PC-3 (cell line): ENCODE results near the gene GAMT. TPM values are rescaled to one million over a fixed set of nuclear protein-coding genes. Genes with fewer than 3 reads are reported as not detected.

Source experiments
- ATAC-seq: fragments of 200-7000 bp; cut with Tn5 transposase; 2 replicates; pipeline ENCODE4 v1.9.1; 2020; ENCODE audit warnings: mild to moderate bottlenecking, moderate library complexity
- BruUV-seq: library from RNA; stranded (reverse); fragments of 400-500 nt; replicated peaks from 2 replicates; lab custom pipeline; 2021; lab: Mats Ljungman, UMichigan
- CTCF ChIA-PET: fragments of 300-600 bp; sonication (Branson Sonifier 250); formaldehyde crosslinking; loops from one replicate; lab custom pipeline; 2022; ENCODE audit warnings: antibody characterized with exemption; lab: Charles Lee
- POLR2A ChIA-PET: fragments of 300-600 bp; sonication (Branson Sonifier 250); formaldehyde crosslinking; loops from one replicate; lab custom pipeline; 2022; ENCODE audit warnings: antibody characterized with exemption; ENCODE audit not compliant: unreplicated experiment; lab: Charles Lee
- DNase-seq: peaks from one replicate; pipeline ENCODE4 v3.0.0-alpha.2; 2015
- H2AFZ ChIP-seq: fragments of 300-600 bp; sonication (generic); 2 replicates; pipeline ENCODE4 v1.6.0; 2016; ENCODE audit warnings: antibody characterized with exemption, low read length
- H3F3A ChIP-seq: fragments of 300-600 bp; sonication (generic); one replicate; pipeline ENCODE4 v1.6.0; 2017; ENCODE audit warnings: antibody characterized with exemption, low read length, control low read depth, mild to moderate bottlenecking; ENCODE audit not compliant: unreplicated experiment
- H3K27ac ChIP-seq: fragments of 300-600 bp; sonication (generic); 2 replicates; pipeline ENCODE4 v1.5.1; 2016; ENCODE audit warnings: mild to moderate bottlenecking, low read length
- H3K27me3 ChIP-seq: fragments of 300-600 bp; sonication (generic); 2 replicates; pipeline ENCODE4 v1.6.1; 2016; ENCODE audit warnings: low read length, mixed read lengths
- H3K36me3 ChIP-seq: fragments of 300-600 bp; sonication (generic); 2 replicates; pipeline ENCODE4 v1.6.1; 2016; ENCODE audit warnings: low read depth, mixed run types, low read length, mixed read lengths
- H3K4me1 ChIP-seq: fragments of 300-600 bp; sonication (generic); 2 replicates; pipeline ENCODE4 v1.5.1; 2016; ENCODE audit warnings: low read length; ENCODE audit not compliant: insufficient read depth
- H3K4me2 ChIP-seq: fragments of 300-600 bp; sonication (generic); 2 replicates; pipeline ENCODE4 v1.6.0; 2016; ENCODE audit warnings: low read length
- H3K4me3 ChIP-seq: fragments of 300-600 bp; sonication (generic); 2 replicates; pipeline ENCODE4 v1.5.1; 2016; ENCODE audit warnings: mild to moderate bottlenecking, low read length, mixed read lengths
- H3K79me2 ChIP-seq: fragments of 300-600 bp; sonication (generic); 2 replicates; pipeline ENCODE4 v1.6.1; 2017; ENCODE audit warnings: low read length, mixed read lengths
- H3K9ac ChIP-seq: fragments of 300-600 bp; sonication (generic); 2 replicates; pipeline ENCODE4 v1.6.0; 2016; ENCODE audit warnings: mild to moderate bottlenecking, low read length
- H3K9me2 ChIP-seq: fragments of 300-600 bp; sonication (generic); replicated peaks from 2 replicates; pipeline ENCODE4 v1.6.1; 2016; ENCODE audit warnings: mixed run types, low read length, mixed read lengths
- H3K9me3 ChIP-seq: fragments of 300-600 bp; sonication (generic); 2 replicates; pipeline ENCODE4 v1.6.1; 2016; ENCODE audit warnings: low read length, mixed read lengths
- H4K20me1 ChIP-seq: fragments of 300-600 bp; sonication (generic); 2 replicates; pipeline ENCODE4 v1.6.1; 2016; ENCODE audit warnings: low read length, mixed read lengths
- CTCF ChIP-seq: fragments of 300-600 bp; sonication (generic); conservative IDR thresholded peaks from 2 replicates; pipeline ENCODE4 v1.5.1; 2017; ENCODE audit warnings: antibody characterized with exemption, low read depth, mild to moderate bottlenecking, low read length
- EZH2 ChIP-seq: fragments of 300-600 bp; sonication (generic); IDR thresholded peaks from one replicate; pipeline ENCODE4 v1.6.1; 2017; ENCODE audit warnings: antibody characterized with exemption, mild to moderate bottlenecking, low read length; ENCODE audit not compliant: unreplicated experiment
- EZH2phosphoT487 ChIP-seq: fragments of 300-600 bp; sonication (generic); IDR thresholded peaks from 2 replicates; pipeline ENCODE4 v1.6.1; 2018; ENCODE audit warnings: mild to moderate bottlenecking, antibody characterized with exemption, low read length, borderline replicate concordance
- intact Hi-C: fragments of 100-400 bp; cut with micrococcal nuclease; formaldehyde crosslinking; loops from 2 replicates; pipeline ENCODE4 v1.9.0; 2023
- total RNA-seq: library from RNA; depleted of rRNA; stranded (reverse); fragments of >200 nt; gene quantifications from 2 replicates; pipeline ENCODE4 v1.2.3, GENCODE V29; 2014

GAMT gene
- total RNA-seq, 1 experiment from 2014 or later: 75.6 TPM

- peaks cover 66% of the 10 kb centered on the region for H3K79me2 ChIP-seq
These were observed 17.8 kb upstream of the GAMT start for GRCh38 chr19:1418951-1419738.

GRCh38 chr19:1418496-1418775, 17.1 kb upstream of the GAMT start:
- no peak overlapping the region for H2AFZ ChIP-seq
- peaks cover 24% of the 10 kb centered on the region; the same call in 1 of the 2 replicates for H4K20me1 ChIP-seq
- peaks cover 29% of the 10 kb centered on the region; the same call in 1 of the 2 replicates for H3K36me3 ChIP-seq
- H3K9ac ChIP-seq: no peak overlapping the region
- H3K4me1 ChIP-seq: peaks cover 20% of the 10 kb centered on the region
- no peak overlapping the region for H3K4me3 ChIP-seq
- H3K27ac ChIP-seq: no peak overlapping the region
- H3K4me2 ChIP-seq: no peak overlapping the region
- intact Hi-C loops: no loop called here
- BruUV-seq: no TSS peak
- peaks cover 71% of the 10 kb centered on the region for H3K79me2 ChIP-seq
- no peaks in the 10 kb centered on the region for H3K9me2 ChIP-seq
- no peak for TF ChIP-seq EZH2
- no peak for TF ChIP-seq EZH2phosphoT487
- TF ChIP-seq CTCF: no peak
- DNase-seq (no peak), ATAC-seq (no peak)
- ChIA-PET POLR2A (no interaction called here), CTCF (no interaction called here)
- no peaks in the 10 kb centered on the region for H3K9me3 ChIP-seq
- no peaks in the 10 kb centered on the region for H3K27me3 ChIP-seq
- peaks cover 7% of the 10 kb centered on the region for H3F3A ChIP-seq

More at GRCh38 chr19:1418951-1419738, 17.8 kb upstream of the GAMT start:
- Histone ChIP-seq H3K4me2 (no peak overlapping the region), H3K27ac (no peak overlapping the region), H3K4me1 (peaks cover 20% of the 10 kb centered on the region), H3K9me2 (no peaks in the 10 kb centered on the region), H3K9ac (no peak overlapping the region), H4K20me1 (peaks cover 24% of the 10 kb centered on the region; the same call in 1 of the 2 replicates), H3K9me3 (no peaks in the 10 kb centered on the region), H3K27me3 (no peaks in the 10 kb centered on the region), H3K36me3 (peaks cover 29% of the 10 kb centered on the region; the same call in 1 of the 2 replicates), H2AFZ (no peak overlapping the region), H3K4me3 (no peak overlapping the region), H3F3A (peaks cover 7% of the 10 kb centered on the region)
- ChIA-PET POLR2A (no interaction called here), CTCF (no interaction called here)
- no TSS peak for BruUV-seq
- TF ChIP-seq EZH2 (no peak), EZH2phosphoT487 (no peak), CTCF (no peak)
- intact Hi-C loops: no loop called here
- no peak for DNase-seq
- ATAC-seq: no peak
